GM12801 (cell line): ENCODE data around the gene BCAS1.

Experiments used
- TF ChIP-seq, protein P1 (sequence below): IDR thresholded peaks from one replicate; pipeline ENCODE4 v1.5.1; 2011; ENCODE audit warnings: control low read depth; ENCODE audit not compliant: insufficient read length; ENCODE audit errors: extremely low read depth

The BCAS1 gene

DNA sequence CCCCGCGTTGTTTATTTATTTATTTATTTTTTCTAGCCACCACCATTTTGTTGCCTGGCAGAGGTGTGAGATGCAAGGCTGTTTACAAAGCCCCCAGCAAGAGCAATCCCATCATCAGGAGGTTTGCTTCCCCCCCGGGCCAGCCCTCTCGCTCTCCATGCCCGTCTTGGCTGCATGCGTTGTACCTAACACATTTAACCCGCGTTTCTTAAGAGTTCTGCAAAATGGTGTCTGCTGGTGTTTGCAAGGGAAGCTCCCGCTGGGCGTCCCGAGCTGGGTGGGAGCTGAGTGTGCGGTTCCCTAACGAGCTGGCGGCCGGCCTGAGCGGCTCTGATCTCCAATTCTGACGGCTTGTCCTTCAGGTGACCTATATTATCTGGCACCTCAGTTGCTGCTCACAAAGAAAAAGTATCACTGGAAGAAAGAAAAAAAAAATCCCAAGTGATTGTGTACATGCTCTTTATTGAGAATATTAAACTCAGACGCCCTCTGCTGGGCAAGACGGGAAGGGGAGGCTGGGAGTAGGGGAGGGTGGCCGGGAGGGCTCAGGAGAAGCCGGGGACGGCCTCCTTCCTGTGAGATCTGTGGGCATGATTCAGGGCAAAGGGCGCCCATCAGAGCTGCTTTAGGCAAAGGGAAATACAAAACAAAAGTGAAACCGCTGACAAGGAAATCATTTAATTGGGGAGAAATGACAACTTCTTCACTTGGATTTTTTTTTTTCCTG lies 154.8 kb downstream of the BCAS1 start:
- TF ChIP-seq, protein P1, sequence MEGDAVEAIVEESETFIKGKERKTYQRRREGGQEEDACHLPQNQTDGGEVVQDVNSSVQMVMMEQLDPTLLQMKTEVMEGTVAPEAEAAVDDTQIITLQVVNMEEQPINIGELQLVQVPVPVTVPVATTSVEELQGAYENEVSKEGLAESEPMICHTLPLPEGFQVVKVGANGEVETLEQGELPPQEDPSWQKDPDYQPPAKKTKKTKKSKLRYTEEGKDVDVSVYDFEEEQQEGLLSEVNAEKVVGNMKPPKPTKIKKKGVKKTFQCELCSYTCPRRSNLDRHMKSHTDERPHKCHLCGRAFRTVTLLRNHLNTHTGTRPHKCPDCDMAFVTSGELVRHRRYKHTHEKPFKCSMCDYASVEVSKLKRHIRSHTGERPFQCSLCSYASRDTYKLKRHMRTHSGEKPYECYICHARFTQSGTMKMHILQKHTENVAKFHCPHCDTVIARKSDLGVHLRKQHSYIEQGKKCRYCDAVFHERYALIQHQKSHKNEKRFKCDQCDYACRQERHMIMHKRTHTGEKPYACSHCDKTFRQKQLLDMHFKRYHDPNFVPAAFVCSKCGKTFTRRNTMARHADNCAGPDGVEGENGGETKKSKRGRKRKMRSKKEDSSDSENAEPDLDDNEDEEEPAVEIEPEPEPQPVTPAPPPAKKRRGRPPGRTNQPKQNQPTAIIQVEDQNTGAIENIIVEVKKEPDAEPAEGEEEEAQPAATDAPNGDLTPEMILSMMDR, result peak; percentile 14

DNA sequence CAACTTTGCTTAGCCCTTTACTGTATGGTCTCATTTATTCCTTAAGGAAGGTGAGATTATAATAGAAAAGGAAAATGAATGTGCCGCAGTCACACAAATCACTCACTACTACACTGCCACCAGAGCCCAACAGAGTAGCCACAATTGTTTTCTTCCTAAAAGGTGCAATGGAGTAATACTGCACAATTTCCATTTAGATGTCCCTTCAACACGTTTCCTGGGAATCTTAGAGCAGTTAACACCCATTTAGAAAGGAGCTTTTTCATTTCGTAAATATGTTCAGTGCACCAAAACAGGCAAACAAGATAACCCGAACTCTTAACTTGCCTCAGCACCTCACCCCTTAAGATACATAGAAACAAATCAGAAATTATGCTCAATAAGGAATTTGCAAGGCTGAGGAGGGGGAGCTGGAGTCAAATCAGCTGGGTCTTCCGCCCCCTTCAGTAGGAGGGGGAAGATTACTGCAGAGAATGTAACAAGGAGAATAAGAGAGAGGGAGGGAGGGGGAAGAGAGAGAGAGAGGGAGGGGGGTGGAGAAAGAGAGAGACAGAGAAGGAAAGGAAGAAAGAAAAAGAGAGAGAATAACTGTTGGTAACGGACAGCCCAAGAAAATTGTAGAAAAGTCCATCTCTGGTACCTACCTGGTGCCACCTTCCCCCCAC lies 155.5 kb downstream of the BCAS1 start:
- TF ChIP-seq, protein P1, result no peak

DNA sequence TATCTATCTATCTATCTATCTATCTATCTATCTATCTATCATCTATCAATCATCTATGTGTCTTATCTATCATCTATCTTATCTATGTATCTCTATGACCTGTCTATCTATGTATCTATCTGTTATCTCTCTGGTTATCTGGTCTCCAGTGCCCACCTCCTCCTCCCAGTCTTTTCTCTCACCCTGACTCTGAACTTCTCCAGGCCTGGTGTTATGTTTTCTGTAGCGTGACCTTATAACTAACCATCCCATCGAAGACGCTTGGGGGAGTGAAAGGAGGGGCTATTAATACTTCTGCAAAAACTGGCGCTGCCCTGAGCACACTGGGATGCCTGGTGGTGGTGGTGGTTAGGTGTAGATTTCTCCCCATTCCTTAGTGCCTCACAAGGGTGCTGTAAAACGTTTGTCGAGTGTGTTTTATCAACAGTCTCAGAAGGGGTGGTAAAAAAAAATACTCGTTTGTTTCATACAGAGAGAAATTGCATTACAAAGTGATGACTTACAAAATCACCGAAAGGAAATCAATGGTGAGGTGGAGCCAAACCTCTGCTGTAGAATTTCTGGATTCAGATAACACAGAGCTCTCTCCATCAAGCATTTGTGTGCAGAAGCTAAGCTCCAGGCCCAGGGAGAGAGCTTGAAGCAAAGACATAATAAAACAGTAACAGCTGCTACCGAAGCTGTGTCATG lies 156.2 kb downstream of the BCAS1 start:
- TF ChIP-seq, protein P1, result no peak

DNA sequence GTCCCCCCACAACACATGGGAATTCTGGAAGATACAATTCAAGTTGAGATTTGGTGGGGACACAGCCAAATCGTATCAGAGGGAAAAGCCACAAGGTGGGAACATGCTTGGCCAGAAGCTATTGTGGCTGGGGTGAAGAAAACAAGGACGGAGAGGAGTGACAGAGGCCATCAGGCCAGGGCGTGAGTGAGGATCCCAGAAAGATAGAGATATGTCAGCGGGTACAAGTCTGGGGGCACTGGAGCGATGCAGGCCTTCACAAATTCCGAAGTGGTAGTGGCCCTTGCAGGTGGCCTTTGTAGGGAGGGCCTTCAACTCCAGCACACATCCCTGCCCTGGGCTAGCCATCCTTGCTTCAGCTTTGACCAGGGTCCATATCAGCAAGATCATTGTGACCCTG lies 159.1 kb downstream of the BCAS1 start:
- TF ChIP-seq, protein P1, result no peak

DNA sequence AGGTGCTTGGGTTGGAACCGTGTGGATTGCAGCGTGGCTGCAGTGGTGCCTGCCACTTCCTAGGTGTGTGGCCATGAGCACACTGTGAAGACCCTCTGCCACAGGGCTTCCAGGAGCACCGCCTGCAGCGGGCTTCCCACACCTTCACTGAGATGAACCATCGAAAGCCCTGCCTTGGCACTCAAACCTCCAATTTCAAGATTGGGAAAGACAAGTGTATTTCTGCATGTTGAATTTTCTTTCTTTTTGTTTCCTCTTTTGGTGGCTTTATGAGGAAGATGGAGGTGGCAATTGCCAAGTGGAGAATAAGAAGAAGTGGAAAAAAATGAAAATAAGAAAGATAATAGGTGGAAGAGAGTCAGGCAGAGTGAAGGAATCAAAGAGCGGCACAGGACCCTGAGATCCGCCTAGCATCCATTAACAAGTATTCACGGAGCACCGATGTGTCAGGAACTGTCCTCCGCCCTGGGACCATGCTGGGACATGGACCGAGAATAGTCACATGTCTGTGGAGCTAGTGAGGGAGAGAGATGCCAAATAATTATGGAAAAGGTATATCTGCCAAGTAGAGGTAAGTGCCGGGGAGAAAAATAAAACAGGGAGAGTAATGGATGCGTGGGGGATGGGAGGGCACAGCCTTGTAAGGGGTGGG lies 159.9 kb downstream of the BCAS1 start:
- TF ChIP-seq, protein P1, result no peak

DNA sequence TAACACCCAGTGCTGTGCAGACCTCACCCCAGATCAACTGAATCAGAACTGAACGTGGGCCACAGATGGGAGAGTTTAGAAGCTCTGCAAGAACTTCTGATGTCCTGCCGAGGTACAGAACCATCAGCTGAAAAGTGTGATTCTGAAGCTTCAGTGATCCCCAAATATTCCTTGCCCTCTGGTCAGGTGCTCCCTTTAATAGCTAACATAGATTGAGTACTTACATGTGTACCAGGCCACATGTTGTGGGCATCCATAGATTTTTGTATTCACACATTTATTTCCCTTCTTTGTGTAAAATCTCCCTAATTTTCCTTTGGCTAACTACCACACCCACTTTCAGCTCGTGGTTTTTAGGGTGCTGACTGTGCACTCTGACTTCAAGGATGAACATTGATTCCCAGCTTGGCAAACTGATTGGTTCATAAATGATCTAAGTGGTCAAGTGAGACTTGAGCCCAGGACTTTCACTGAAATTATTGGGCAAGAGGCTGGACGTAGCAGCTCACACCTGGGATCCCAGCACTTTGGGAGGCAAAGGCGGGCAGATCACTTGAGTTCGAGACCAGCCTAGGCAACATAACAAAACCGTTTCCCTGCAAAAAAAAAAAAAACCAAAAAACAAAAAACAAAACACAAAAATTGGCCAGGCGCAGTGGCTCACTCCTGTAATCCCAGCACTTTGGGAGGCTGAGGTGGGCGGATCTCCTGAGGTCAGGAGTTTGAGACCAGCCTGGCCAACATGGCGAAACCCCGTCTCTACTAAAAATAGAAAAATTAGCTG lies 162.2 kb downstream of the BCAS1 start:
- TF ChIP-seq, protein P1, result no peak
